RWPE1 (cell line): Measurements from ENCODE around the gene MYBPC3.

Source experiments
- CTCF ChIA-PET: fragments of 350-600 bp; sonication (Branson Sonifier 250); formaldehyde crosslinking; extraction: SDS; loops from one replicate; lab custom pipeline; 2021; lab: Yijun Ruan, JAX
- POLR2A ChIA-PET: fragments of 400-600 bp; formaldehyde crosslinking; extraction: SDS; loops from one replicate; lab custom pipeline; 2020; ENCODE audit warnings: antibody characterized with exemption; ENCODE audit not compliant: low non-redundant PET; lab: Yijun Ruan, JAX
- DNase-seq: peaks from one replicate; pipeline ENCODE4 v3.0.0; 2012; ENCODE audit warnings: low spot score
- H3K27ac ChIP-seq: fragments of 450-650 bp; 2 replicates; pipeline ENCODE4 v1.5.1; 2017
- TF ChIP-seq, protein P1 (sequence below): fragments of 450-650 bp; conservative IDR thresholded peaks from 2 replicates; pipeline ENCODE4 v1.5.1; 2017; ENCODE audit warnings: low read depth, mild to moderate bottlenecking

MYBPC3 gene

DNA sequence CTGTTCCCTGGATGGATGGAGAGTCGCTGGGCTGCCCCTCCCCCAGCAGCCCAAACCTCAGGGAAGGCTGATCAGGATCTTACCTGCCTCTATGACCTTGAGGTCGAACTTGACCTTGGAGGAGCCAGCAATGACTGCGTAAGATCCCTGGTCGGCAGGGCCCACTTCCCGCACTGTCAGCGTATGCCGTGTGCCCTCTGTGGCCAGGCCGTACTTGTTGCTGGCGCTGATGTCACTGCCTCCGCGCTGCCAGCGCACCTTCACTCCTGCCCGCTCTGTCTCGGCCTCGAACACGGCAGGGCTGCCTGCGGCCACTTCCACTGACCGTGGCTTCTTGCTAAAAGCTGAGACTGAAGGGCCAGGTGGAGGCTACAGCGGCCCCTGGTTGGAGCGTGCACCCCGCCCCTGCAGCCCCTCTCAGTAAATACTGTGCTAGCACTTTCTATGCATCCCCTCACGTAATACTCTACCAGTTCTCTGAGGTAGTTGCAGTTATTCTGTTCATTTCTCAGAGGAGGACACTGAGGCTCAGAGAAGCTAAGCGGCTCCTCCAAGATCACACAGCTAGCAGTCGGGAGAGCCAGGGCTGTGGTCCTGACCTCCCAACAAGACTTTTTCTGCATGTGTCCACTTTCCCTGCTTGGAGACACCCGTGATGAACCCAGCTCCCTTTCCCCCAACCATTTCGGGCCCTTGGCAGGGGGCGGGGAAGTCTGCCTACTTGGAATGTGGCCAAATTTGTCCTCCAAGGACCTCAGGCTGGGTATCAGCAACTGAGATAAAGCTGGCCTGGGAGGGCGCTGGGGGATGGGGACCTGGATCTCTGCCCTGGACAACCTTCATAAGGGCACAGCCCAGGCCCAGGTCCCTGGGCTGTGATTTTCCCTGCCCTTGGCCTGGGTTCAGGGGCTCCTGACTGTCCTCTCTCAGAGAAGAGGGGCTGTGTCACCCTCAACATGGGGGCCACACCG lies 1.1 kb downstream of the MYBPC3 start:
- ChIA-PET CTCF (interaction anchor here (1.2 kb wide), 1 partner anchor 93 kb away, joined by 4 read pairs; no protein-coding TSS in a partner anchor), POLR2A (no interaction called here)
- H3K27ac ChIP-seq = no peak overlapping the region
- TF ChIP-seq, protein P1, sequence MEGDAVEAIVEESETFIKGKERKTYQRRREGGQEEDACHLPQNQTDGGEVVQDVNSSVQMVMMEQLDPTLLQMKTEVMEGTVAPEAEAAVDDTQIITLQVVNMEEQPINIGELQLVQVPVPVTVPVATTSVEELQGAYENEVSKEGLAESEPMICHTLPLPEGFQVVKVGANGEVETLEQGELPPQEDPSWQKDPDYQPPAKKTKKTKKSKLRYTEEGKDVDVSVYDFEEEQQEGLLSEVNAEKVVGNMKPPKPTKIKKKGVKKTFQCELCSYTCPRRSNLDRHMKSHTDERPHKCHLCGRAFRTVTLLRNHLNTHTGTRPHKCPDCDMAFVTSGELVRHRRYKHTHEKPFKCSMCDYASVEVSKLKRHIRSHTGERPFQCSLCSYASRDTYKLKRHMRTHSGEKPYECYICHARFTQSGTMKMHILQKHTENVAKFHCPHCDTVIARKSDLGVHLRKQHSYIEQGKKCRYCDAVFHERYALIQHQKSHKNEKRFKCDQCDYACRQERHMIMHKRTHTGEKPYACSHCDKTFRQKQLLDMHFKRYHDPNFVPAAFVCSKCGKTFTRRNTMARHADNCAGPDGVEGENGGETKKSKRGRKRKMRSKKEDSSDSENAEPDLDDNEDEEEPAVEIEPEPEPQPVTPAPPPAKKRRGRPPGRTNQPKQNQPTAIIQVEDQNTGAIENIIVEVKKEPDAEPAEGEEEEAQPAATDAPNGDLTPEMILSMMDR = no peak
- DNase-seq = no peak

DNA sequence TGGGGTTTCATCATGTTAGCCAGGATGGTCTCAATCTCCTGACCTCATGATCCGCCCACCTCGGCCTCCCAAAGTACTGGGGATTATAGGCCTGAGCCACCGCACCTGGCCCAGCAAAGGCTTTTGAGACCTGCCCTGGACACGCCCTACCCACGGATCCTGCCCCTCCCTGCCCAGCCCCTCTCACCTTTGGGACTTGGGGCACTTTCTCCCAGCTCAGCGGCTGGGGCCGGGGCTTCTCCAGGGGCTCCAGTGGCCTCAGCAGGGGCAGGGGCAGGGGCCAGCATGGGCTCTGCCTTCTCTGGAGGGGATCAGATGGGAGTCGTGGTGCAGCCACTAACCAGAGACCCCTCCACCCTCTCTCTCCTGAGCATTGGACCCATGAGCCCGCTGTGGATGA lies 2.2 kb downstream of the MYBPC3 start:
- POLR2A ChIA-PET = no interaction called here
- CTCF ChIA-PET = interaction anchor here (0.9 to 1.3 kb wide), 3 partner anchors 23 to 92 kb away, joined by 3 to 6 read pairs (median 4); no protein-coding TSS in a partner anchor
- no peak overlapping the region for H3K27ac ChIP-seq
- no peak for DNase-seq
- TF ChIP-seq, protein P1 = no peak

DNA sequence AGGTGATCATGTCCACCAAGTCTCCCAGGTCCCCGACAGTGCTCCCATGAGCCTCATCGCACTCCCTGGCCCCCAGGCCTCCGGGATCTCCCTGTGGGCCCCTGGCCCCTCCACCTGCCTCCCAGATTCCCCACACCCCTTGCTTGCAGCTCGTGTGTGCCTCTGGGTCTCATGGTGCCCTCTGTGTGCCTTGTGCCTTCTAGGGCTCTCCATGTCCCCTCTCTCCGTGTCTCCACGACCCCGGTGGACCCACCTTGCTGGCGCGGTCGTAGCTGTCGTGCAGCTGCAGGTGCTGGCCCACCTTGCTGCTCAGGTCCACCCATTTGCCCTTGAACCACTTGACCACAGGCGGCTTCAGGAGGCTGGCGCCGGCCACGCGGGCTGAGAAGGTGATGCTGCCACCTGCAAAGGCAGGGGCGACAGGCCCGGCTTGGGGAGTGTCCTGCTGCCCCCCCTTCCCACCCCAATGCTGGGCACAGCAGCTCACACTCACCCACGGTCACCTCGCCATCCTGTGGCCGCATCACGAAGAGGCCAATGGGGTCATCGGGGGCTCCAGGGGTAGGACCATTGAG lies 2.9 kb downstream of the MYBPC3 start:
- DNase-seq = no peak
- POLR2A ChIA-PET = no interaction called here

DNA sequence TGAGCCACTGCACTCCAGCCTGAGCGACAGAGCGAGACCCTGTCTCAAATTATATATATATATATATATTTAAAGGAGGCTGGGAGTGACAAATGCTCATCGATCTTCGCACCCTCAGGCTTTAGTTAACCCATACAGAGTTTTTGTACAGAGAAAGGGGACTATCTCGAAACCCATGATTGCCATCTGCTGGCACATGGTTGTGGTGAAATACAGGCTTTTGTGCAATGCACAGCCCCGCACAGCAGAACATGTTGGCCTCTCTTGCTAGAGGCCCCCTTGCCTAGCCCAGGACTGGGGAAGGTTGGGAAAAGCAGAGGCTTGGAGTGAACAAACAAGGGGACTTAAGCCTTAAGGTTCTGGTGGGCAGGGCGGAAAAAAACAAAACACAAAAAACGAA lies 3.6 kb downstream of the MYBPC3 start:
- TF ChIP-seq, protein P1 = no peak
- DNase-seq = peak; percentile 22
- no peak overlapping the region for H3K27ac ChIP-seq
- POLR2A ChIA-PET = no interaction called here
- CTCF ChIA-PET = interaction anchor here (1.1 kb wide), 1 partner anchor 28 kb away, joined by 4 read pairs; no protein-coding TSS in a partner anchor

More for the DNA sequence above, 2.9 kb downstream of the MYBPC3 start:
- CTCF ChIA-PET = interaction anchor here (0.9 to 1.3 kb wide), 2 partner anchors 24 to 79 kb away, joined by 3 to 6 read pairs; no protein-coding TSS in a partner anchor
- TF ChIP-seq, protein P1 = no peak
- H3K27ac ChIP-seq = no peak overlapping the region

DNA sequence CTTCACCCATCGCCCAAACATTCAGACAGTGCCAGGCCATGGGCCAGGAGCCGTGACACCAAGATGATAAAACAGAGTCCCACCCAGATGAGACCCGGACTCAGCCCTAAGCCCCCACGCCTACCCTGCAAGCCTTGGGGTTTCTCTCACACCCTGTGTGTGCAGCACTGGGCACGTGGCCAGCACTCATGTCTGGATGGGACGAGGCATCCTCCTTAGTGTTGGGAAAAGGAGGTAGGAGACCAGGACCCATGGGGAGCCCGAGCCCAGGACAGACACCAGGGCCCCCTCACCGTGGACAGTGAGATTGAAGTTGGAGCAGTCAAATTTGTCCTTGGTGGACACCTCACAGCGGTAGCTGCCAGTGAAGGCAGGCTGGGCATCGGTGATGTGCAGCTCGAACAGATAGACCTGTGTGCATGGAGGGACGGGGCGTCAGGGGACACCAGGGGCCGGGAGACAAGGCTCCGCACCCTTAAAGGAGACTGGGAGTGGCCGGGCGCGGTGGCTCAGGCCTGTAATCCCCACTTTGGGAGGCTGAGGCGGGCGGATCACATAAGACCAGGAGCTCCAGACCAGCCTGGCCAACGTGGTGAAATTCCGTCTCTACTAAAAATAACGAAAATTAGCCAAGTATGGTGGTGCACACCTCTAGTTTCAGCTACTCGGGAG lies 4.2 kb downstream of the MYBPC3 start:
- H3K27ac ChIP-seq = no peak overlapping the region
- ChIA-PET POLR2A (no interaction called here), CTCF (interaction anchor here (1.1 kb wide), 1 partner anchor 28 kb away, joined by 4 read pairs; no protein-coding TSS in a partner anchor)
- no peak for DNase-seq
- TF ChIP-seq, protein P1 = no peak

DNA sequence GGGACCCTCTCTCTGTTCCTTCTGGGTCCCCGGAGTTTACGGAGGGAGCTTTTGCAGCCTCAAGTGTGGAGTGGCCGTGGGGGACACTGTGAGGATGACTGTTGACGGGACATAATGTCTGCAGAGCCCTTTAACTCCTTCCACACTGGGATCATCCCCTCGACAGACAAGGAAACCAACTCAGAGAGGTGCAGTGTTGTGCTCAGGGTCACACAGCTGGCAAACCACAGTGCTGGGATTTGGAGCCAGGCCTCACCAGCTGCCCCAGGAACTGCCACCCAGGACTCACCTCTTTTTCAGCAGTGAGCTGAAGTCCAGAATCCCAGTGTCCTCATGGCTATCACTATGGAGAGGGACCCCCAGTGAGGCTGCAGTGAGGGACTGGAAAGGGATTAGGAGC lies 5.4 kb downstream of the MYBPC3 start:
- H3K27ac ChIP-seq = no peak overlapping the region
- DNase-seq = no peak
- ChIA-PET CTCF (interaction anchor here (1.8 kb wide), 1 partner anchor 7 kb away, joined by 6 read pairs; no protein-coding TSS in a partner anchor), POLR2A (no interaction called here)
- TF ChIP-seq, protein P1 = no peak
